DOHH2 (cell line): ENCODE measurements around the gene PRRT3.

Experiments used
- H3F3A ChIP-seq: fragments of 200-600 bp; sonication (generic), shearing (Covaris generic); 2 replicates; pipeline ENCODE4 v1.6.0; 2016; ENCODE audit warnings: antibody characterized with exemption, mild to moderate bottlenecking; ENCODE audit not compliant: control insufficient read depth, insufficient read depth
- H3K27ac ChIP-seq: fragments of 200-600 bp; sonication (generic); 2 replicates; pipeline ENCODE4 v1.5.1; 2014; ENCODE audit warnings: low read depth, mild to moderate bottlenecking, low read length, moderate library complexity
- H3K27me3 ChIP-seq: fragments of 200-600 bp; sonication (generic); 2 replicates; pipeline ENCODE4 v1.6.1; 2014; ENCODE audit warnings: mild to moderate bottlenecking, low read length, mixed read lengths; ENCODE audit not compliant: control insufficient read depth
- H3K36me3 ChIP-seq: fragments of 200-600 bp; sonication (generic); 2 replicates; pipeline ENCODE4 v1.6.1; 2014; ENCODE audit warnings: mild to moderate bottlenecking, low read length, moderate library complexity, mixed read lengths; ENCODE audit not compliant: control insufficient read depth
- H3K4me1 ChIP-seq: fragments of 200-600 bp; sonication (generic); 2 replicates; pipeline ENCODE4 v1.6.1; 2014; ENCODE audit warnings: mild to moderate bottlenecking, low read length, mixed read lengths; ENCODE audit not compliant: control insufficient read depth
- H3K4me2 ChIP-seq: fragments of 200-600 bp; sonication (generic); 2 replicates; pipeline ENCODE4 v1.6.0; 2014; ENCODE audit warnings: mild to moderate bottlenecking, low read length, moderate library complexity
- H3K4me3 ChIP-seq: fragments of 200-600 bp; sonication (generic); 2 replicates; pipeline ENCODE4 v1.5.1; 2014; ENCODE audit warnings: mild to moderate bottlenecking, low read length, mixed read lengths
- H3K79me2 ChIP-seq: fragments of 200-600 bp; sonication (generic); 2 replicates; pipeline ENCODE4 v1.6.1; 2014; ENCODE audit warnings: mild to moderate bottlenecking, low read length, mixed read lengths; ENCODE audit not compliant: control insufficient read depth
- H3K9me2 ChIP-seq: fragments of 200-600 bp; sonication (generic); replicated peaks from 2 replicates; pipeline ENCODE4 v1.6.1; 2014; ENCODE audit warnings: mild to moderate bottlenecking, low read length, mixed read lengths; ENCODE audit not compliant: control insufficient read depth
- H3K9me3 ChIP-seq: fragments of 200-600 bp; sonication (generic); 2 replicates; pipeline ENCODE4 v1.6.1; 2014; ENCODE audit warnings: antibody characterized with exemption, low read length, mixed read lengths; ENCODE audit not compliant: control insufficient read depth, insufficient read depth
- H4K20me1 ChIP-seq: fragments of 200-600 bp; sonication (generic); 2 replicates; pipeline ENCODE4 v1.6.0; 2014; ENCODE audit warnings: low read depth, mild to moderate bottlenecking, antibody characterized with exemption, low read length, moderate library complexity; ENCODE audit not compliant: control insufficient read depth, insufficient read depth
- CTCF ChIP-seq: fragments of 200-600 bp; sonication (generic); IDR thresholded peaks from one replicate; pipeline ENCODE4 v1.5.1; 2014; ENCODE audit warnings: antibody characterized with exemption, mild to moderate bottlenecking, low read depth, low read length; ENCODE audit not compliant: poor library complexity, severe bottlenecking
- EZH2phosphoT487 ChIP-seq: fragments of 200-600 bp; sonication (generic); IDR thresholded peaks from 2 replicates; pipeline ENCODE4 v1.6.1; 2017; ENCODE audit warnings: borderline replicate concordance, mild to moderate bottlenecking, antibody characterized with exemption, low read length, moderate library complexity, mixed read lengths

Gene PRRT3

GRCh38 chr3:9909221-9910013 lies 42.8 kb downstream of the PRRT3 start:
- no peak overlapping the region for H3K27ac ChIP-seq
- no peak for TF ChIP-seq CTCF
- TF ChIP-seq EZH2phosphoT487: no peak

GRCh38 chr3:9908286-9908685 lies 43.9 kb downstream of the PRRT3 start:
- no peak for TF ChIP-seq EZH2phosphoT487
- no peak for TF ChIP-seq CTCF
- Histone ChIP-seq H3K79me2 (no peaks in the 10 kb centered on the region), H3K27me3 (peaks cover 5% of the 10 kb centered on the region; the same call in 1 of the 2 replicates), H3K4me1 (no peaks in the 10 kb centered on the region), H3K9me3 (no peaks in the 10 kb centered on the region), H4K20me1 (no peaks in the 10 kb centered on the region), H3F3A (no peaks in the 10 kb centered on the region), H3K4me2 (no peak overlapping the region), H3K27ac (no peak overlapping the region), H3K9me2 (no peaks in the 10 kb centered on the region), H3K4me3 (no peak overlapping the region), H3K36me3 (no peaks in the 10 kb centered on the region)

More at GRCh38 chr3:9909221-9910013, 42.8 kb downstream of the PRRT3 start:
- Histone ChIP-seq H3K27me3 (peaks cover 9% of the 10 kb centered on the region), H3F3A (no peaks in the 10 kb centered on the region), H3K9me2 (no peaks in the 10 kb centered on the region), H3K4me1 (no peaks in the 10 kb centered on the region), H3K4me3 (no peak overlapping the region), H3K79me2 (no peaks in the 10 kb centered on the region), H3K9me3 (no peaks in the 10 kb centered on the region), H3K36me3 (no peaks in the 10 kb centered on the region), H4K20me1 (no peaks in the 10 kb centered on the region), H3K4me2 (no peak overlapping the region)

- H3K27ac ChIP-seq: no peak overlapping the region
- peaks cover 6% of the 10 kb centered on the region for H3K4me1 ChIP-seq
- no peaks in the 10 kb centered on the region for H3K9me3 ChIP-seq
- no peaks in the 10 kb centered on the region for H3K9me2 ChIP-seq
- no peak for TF ChIP-seq EZH2phosphoT487
- no peak for TF ChIP-seq CTCF
- no peaks in the 10 kb centered on the region for H3K79me2 ChIP-seq
- H3K36me3 ChIP-seq: no peaks in the 10 kb centered on the region
- H4K20me1 ChIP-seq: no peaks in the 10 kb centered on the region
- no peak overlapping the region for H3K4me2 ChIP-seq
- no peaks in the 10 kb centered on the region for H3F3A ChIP-seq
- no peaks in the 10 kb centered on the region for H3K27me3 ChIP-seq
- H3K4me3 ChIP-seq: no peak overlapping the region
These were observed 45.7 kb downstream of the PRRT3 start for GRCh38 chr3:9906480-9906879.
